GM23248 (cell line): ENCODE data around the gene CRACR2A. TPM values are rescaled to one million over a fixed set of nuclear protein-coding genes. Genes with fewer than 3 reads are reported as not detected.

ENCODE experiments used
- DNase-seq: peaks from one replicate; pipeline ENCODE4 v3.0.0-alpha.2; 2015
- H2AFZ ChIP-seq: fragments of 200-600 bp; sonication (generic); 2 replicates; pipeline ENCODE4 v1.6.1; 2016; ENCODE audit warnings: antibody characterized with exemption
- H3F3A ChIP-seq: fragments of 200-600 bp; sonication (generic); 2 replicates; pipeline ENCODE4 v1.6.1; 2016; ENCODE audit warnings: mild to moderate bottlenecking, antibody characterized with exemption, mixed run types; ENCODE audit not compliant: insufficient read depth
- H3K27ac ChIP-seq: fragments of 200-600 bp; sonication (generic); 2 replicates; pipeline ENCODE4 v1.5.1; 2016; ENCODE audit warnings: mild to moderate bottlenecking
- H3K27me3 ChIP-seq: fragments of 200-600 bp; sonication (generic); replicated peaks from 2 replicates; pipeline ENCODE4 v1.6.1; 2016; ENCODE audit warnings: mild to moderate bottlenecking; ENCODE audit not compliant: insufficient read depth
- H3K36me3 ChIP-seq: fragments of 200-600 bp; sonication (generic); 2 replicates; pipeline ENCODE4 v1.6.1; 2016; ENCODE audit warnings: low read depth, mild to moderate bottlenecking
- H3K4me1 ChIP-seq: fragments of 200-600 bp; sonication (generic); 2 replicates; pipeline ENCODE4 v1.6.1; 2016; ENCODE audit warnings: mild to moderate bottlenecking; ENCODE audit not compliant: insufficient read depth
- H3K4me2 ChIP-seq: fragments of 200-600 bp; sonication (generic); one replicate; pipeline ENCODE4 v1.6.1; 2016; ENCODE audit warnings: mild to moderate bottlenecking; ENCODE audit not compliant: unreplicated experiment
- H3K4me3 ChIP-seq: fragments of 200-600 bp; sonication (generic); 2 replicates; pipeline ENCODE4 v1.5.1; 2016; ENCODE audit warnings: mild to moderate bottlenecking
- H3K79me2 ChIP-seq: fragments of 200-600 bp; sonication (generic); 2 replicates; pipeline ENCODE4 v1.6.1; 2016; ENCODE audit warnings: mild to moderate bottlenecking; ENCODE audit not compliant: insufficient read depth
- H3K9ac ChIP-seq: fragments of 200-600 bp; sonication (generic); 2 replicates; pipeline ENCODE4 v1.6.1; 2016; ENCODE audit warnings: mild to moderate bottlenecking
- H3K9me2 ChIP-seq: fragments of 200-600 bp; sonication (generic); 2 replicates; pipeline ENCODE4 v1.6.1; 2016; ENCODE audit warnings: mixed run types, mild to moderate bottlenecking, moderate library complexity; ENCODE audit not compliant: insufficient read depth
- H3K9me3 ChIP-seq: fragments of 200-600 bp; sonication (generic); one replicate; pipeline ENCODE4 v1.6.1; 2017; ENCODE audit warnings: low read depth
- H4K20me1 ChIP-seq: fragments of 200-600 bp; sonication (generic); 2 replicates; pipeline ENCODE4 v1.6.0; 2016; ENCODE audit not compliant: insufficient read depth
- EZH2 ChIP-seq: fragments of 200-600 bp; sonication (generic); IDR thresholded peaks from 2 replicates; pipeline ENCODE4 v1.6.1; 2018; ENCODE audit warnings: antibody characterized with exemption, mild to moderate bottlenecking; ENCODE audit not compliant: insufficient read depth, poor library complexity, severe bottlenecking
- EZH2phosphoT487 ChIP-seq: fragments of 200-600 bp; sonication (generic); IDR thresholded peaks from 2 replicates; pipeline ENCODE4 v1.6.1; 2018; ENCODE audit warnings: antibody characterized with exemption, moderate library complexity, mild to moderate bottlenecking, low read depth; ENCODE audit not compliant: insufficient read depth
- WGBS, 2 experiments: methylation state at CpG; one replicate each; pipeline ENCODE4 v1.1.6; 2015 to 2017; ENCODE audit warnings: low lambda C conversion rate in 2 of 2, low coverage in 1 of 2; ENCODE audit errors: missing lambda C conversion rate in 2 of 2; 5-methylcytosine and 5-hydroxymethylcytosine counted together
- in situ Hi-C: fragments of 300-500 bp; cut with MboI; formaldehyde crosslinking; loops from 2 replicates; pipeline ENCODE4 v1.15.0; 2020
- polyA plus RNA-seq: library from polyadenylated mRNA; unstranded; fragments of >200 nt; fragmentation: Nextera tagmentation; extraction: Ambion mirVana; gene quantifications from 2 replicates; pipeline ENCODE4 v1.2.1, GENCODE V29; 2016
- total RNA-seq: library from RNA; depleted of rRNA; stranded (reverse); fragments of >200 nt; shearing (Covaris generic); gene quantifications from 2 replicates; pipeline ENCODE4 v1.2.3, GENCODE V29; 2014

CRACR2A gene
- total and polyA plus RNA-seq, 2 experiments from 2014 or later, result 1.9 to 2.5 TPM

DNA sequence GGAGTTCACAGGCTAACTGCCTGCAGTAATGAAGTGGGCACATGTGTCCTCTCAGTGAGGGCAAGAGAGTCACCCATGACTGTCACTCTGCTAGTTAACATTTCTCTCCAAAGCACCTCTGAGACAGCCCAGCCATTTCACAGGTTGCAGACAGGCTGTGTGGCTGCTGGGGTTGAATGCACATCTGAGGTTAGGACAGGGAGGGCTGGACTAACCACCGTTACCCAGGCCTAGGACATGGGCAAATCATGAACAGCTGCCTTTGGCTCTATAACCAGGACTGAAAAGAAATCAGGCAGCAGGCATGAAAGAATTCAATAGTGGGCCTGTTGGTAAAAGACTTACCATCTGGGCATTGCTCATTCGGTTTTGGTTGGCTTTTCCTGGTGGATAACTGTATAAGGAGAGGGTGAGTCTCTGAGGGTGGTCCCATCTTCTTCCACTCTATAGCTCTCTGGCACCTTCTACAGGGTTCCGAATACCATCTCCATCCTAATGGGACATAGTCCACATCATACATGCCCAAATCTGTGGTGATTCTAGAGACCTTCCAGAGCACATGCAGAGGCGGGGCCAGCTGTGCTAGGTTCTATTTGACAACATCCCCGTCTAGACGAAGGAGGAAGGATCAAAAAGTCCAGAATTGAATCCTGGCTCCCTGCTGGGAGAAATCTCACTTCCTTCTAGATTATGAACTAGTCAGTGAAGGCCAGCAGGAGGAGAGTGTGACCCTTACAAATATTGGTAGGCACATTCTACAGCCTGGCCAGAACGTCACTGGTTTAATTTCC, 10.8 kb downstream of the CRACR2A start:
- Histone ChIP-seq H4K20me1 (no peaks in the 10 kb centered on the region), H3K4me3 (no peak overlapping the region), H3K4me2 (no peak overlapping the region), H2AFZ (no peak overlapping the region), H3K9me2 (no peaks in the 10 kb centered on the region), H3K27ac (no peak overlapping the region), H3K79me2 (no peaks in the 10 kb centered on the region), H3K36me3 (no peaks in the 10 kb centered on the region), H3K9me3 (no peaks in the 10 kb centered on the region), H3K4me1 (no peaks in the 10 kb centered on the region), H3K27me3 (no peaks in the 10 kb centered on the region), H3K9ac (no peak overlapping the region), H3F3A (no peaks in the 10 kb centered on the region)
- in situ Hi-C loops, result no loop called here
- DNase-seq, result no peak
- 93 to 94% methylated on average over 7 of the region's 7 CpGs for WGBS, 2 experiments
- no peak for TF ChIP-seq EZH2
- TF ChIP-seq EZH2phosphoT487, result no peak

- TF ChIP-seq EZH2 (no peak), EZH2phosphoT487 (no peak)
- Histone ChIP-seq H3K27me3 (no peaks in the 10 kb centered on the region), H3K9ac (no peak overlapping the region), H3K4me2 (no peak overlapping the region), H2AFZ (no peak overlapping the region), H3F3A (no peaks in the 10 kb centered on the region), H3K9me2 (no peaks in the 10 kb centered on the region), H3K4me1 (no peaks in the 10 kb centered on the region), H3K9me3 (no peaks in the 10 kb centered on the region), H3K79me2 (no peaks in the 10 kb centered on the region), H4K20me1 (no peaks in the 10 kb centered on the region), H3K36me3 (no peaks in the 10 kb centered on the region), H3K27ac (no peak overlapping the region), H3K4me3 (no peak overlapping the region)
- WGBS, 2 experiments, result 24 to 41% methylated on average over 2 of the region's 2 CpGs
- no peak for DNase-seq
- in situ Hi-C loops, result no loop called here
Observed at GRCh38 chr12:3740480-3741231, 12.3 kb downstream of the CRACR2A start.

GRCh38 chr12:3735432-3735831, 17.5 kb downstream of the CRACR2A start:
- Histone ChIP-seq H3K79me2 (no peaks in the 10 kb centered on the region), H3K9ac (no peak overlapping the region), H3K4me2 (no peak overlapping the region), H2AFZ (no peak overlapping the region), H3K27ac (no peak overlapping the region), H4K20me1 (no peaks in the 10 kb centered on the region), H3F3A (no peaks in the 10 kb centered on the region), H3K4me3 (no peak overlapping the region), H3K4me1 (no peaks in the 10 kb centered on the region), H3K36me3 (no peaks in the 10 kb centered on the region), H3K9me2 (no peaks in the 10 kb centered on the region), H3K9me3 (no peaks in the 10 kb centered on the region), H3K27me3 (no peaks in the 10 kb centered on the region)
- no peak for DNase-seq
- in situ Hi-C loops, result no loop called here
- WGBS, 2 experiments, result 74 to 83% methylated on average over 4 of the region's 4 CpGs
- no peak for TF ChIP-seq EZH2
- no peak for TF ChIP-seq EZH2phosphoT487

GRCh38 chr12:3732901-3733300, 20.0 kb downstream of the CRACR2A start:
- no peak overlapping the region for H2AFZ ChIP-seq

More at GRCh38 chr12:3732901-3733300, 20.0 kb downstream of the CRACR2A start:
- TF ChIP-seq EZH2 (no peak), EZH2phosphoT487 (no peak)
- H3K27me3 ChIP-seq, result no peaks in the 10 kb centered on the region
- no peak overlapping the region for H3K4me2 ChIP-seq
- no peaks in the 10 kb centered on the region for H3K9me2 ChIP-seq
- no peak for DNase-seq
- no peaks in the 10 kb centered on the region for H3K4me1 ChIP-seq
- H3K79me2 ChIP-seq, result no peaks in the 10 kb centered on the region
- H3K4me3 ChIP-seq, result no peak overlapping the region
- H3K27ac ChIP-seq, result no peak overlapping the region
- WGBS, 2 experiments, result 75 to 85% methylated on average over 4 of the region's 4 CpGs
- H3K9ac ChIP-seq, result no peak overlapping the region
- in situ Hi-C loops, result no loop called here
- H3F3A ChIP-seq, result no peaks in the 10 kb centered on the region
- no peaks in the 10 kb centered on the region for H3K9me3 ChIP-seq
- no peaks in the 10 kb centered on the region for H3K36me3 ChIP-seq
- H4K20me1 ChIP-seq, result no peaks in the 10 kb centered on the region
